Measurements from ENCODE around the gene FBXW12.
A peak's percentile ranks its signal among the peaks of the same experiment; 100 is the strongest.
"Not testable (repeated sequence)": the region's sequence is repeated elsewhere in the genome, so short reads cannot be mapped to it uniquely, and the experiment has no call there.

Gene FBXW12

DNA sequence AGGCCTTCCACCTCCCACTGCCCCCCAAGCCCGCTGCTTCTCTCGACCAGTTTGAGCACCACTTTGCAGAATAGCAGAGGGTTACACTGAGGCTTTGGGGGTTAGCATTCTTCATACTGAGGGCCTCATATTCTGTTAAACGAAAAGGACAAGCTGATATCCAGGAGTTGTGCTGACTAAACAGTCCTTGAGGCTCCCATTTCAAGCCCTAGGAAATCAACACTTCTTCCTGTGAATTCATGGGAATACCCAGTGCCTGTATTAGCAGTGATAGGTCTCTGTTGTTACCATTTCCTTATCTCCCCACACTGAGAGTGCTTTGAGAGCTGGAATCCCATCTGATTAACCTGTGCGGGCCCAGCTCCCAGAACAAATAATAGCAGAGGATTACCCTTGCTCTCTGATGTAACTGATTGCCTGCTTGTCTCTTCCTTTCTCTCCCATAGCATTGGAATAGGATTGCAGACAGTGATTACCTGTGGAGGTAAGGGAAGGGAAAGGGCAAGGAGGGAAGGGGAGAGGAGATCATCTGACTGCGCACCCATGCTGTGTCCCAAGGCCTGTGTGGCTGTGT, 930 bp downstream of the FBXW12 start:
- no peak for DNase-seq

DNA sequence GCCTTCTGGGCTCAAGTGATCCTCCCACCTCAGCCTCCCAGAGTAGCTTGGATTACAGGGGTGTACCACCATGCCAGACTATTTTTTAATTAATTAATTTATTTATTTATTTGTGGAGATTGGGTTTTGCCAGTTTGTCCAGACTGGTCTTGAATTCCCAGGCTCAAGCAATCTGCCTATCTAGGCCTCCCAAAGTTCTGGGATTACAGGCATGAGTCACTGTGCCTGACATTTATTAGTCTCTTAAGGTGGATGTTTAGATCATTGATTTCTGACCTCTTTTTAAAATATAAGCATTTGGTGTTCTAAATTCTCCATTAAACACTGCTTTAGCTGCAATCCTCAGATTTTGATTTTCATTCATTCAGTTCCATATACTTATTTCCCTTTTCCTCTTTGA, 15.6 kb downstream of the FBXW12 start:
- no peak for DNase-seq

DNA sequence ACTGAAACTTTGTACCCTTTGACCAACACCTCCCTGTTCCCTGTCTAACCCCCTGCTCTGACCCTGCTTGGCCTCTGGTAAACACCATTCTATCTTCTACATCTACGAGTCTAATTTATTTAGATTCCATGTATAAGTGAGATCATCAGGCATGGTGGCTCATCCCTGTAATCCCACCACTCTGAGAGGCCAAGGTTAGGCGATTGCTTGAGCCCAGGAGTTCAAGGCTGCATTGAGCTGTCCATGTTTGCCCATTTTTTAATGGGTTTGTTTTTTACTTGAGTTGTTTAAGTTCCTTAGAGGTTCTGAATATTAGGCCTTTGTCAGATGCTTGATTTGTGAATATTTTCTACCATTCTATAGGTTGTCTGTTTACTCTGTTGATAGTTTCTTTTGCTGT, 16.9 kb downstream of the FBXW12 start:
- DNase-seq = no peak

- DNase-seq = no peak
Observed at GRCh38 chr3:48394391-48394790, 22.4 kb downstream of the FBXW12 start.

DNA sequence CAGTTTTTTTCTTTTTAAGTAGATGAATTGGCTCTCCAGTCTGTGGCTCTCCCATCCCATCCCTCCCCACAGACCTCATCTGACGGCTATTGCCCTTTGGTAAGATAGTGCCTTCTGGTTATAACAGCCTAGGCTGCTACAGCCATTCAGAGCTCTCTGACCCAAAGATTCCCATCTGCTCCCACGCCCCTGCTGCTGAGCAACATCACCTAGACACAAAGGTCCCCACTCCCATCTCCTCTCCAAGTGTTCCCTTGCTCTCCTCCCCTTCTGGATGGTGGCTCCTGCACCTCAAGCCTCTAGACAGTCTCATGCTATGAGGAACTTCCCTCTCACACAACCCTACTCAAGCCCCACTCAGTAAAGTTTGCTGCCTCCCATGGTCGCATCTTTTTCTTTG, 23.7 kb downstream of the FBXW12 start:
- no peak for DNase-seq

- DNase-seq = no peak
Observed at GRCh38 chr3:48397767-48398681, 26.0 kb downstream of the FBXW12 start.

GRCh38 chr3:48398701-48399386, 26.8 kb downstream of the FBXW12 start:
- no peak for DNase-seq

DNA sequence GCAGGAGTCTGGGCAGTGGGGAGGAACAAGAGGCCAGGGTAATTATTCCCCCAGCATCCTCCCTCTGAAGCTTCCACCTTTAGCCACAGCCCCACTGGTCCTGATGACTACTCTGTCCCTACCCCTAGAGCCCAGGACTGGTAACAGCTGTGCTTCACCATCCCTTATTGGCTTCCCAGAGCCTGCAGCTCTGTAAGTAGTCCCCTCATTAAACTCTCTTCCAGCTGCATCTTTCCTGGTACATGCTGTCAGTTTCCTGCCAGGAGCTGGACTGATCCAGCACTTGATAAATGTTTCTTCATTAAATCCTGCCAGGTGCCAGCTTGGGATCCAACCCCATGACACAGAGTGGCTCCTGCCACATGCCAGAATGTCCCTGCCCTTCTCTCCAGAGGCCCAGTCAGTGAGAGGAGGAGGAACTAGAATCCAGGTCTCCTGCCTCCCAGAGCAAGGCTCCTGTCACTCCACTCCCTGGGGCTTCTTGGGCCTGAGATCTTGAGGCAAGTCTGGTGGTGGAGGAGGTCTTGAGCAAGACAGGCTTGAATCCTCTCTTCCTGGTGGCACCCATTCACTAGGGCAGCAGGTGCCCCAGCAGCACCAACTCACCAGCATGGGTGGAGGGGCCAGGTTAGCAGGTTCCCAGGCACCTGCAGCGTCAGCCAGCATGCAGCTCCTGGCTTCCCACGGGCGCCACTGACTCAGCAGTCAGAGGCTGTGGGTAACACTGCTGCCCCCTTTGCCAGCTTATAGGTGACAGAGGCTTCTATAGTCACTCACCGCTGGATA, 27.6 kb downstream of the FBXW12 start:
- DNase-seq = no peak

GRCh38 chr3:48400824-48401433, 28.9 kb downstream of the FBXW12 start:
- peak; percentile 85 for DNase-seq

DNA sequence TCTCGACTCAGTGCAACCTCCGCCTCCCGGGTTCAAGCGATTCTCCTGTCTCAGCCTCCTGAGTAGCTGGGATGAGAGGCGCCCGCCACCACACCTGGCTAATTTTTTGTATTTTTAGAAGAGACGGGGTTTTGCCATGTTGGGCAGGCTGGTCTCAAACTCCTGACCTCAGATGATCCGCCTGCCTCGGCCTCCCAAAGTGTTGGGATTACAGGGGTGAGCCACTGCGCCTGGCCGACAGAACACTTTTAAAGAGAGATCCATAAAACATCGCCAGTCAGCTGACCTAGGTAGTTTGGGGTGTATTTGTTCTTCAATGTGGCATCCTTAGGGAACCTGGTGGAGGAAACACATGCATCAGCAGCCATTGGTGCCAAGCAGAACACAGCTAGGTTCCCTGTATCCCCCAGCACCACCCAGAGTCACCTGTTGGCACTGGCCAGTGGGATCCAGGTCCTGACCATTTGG, 29.4 kb downstream of the FBXW12 start:
- not testable (repeated sequence) for DNase-seq

DNA sequence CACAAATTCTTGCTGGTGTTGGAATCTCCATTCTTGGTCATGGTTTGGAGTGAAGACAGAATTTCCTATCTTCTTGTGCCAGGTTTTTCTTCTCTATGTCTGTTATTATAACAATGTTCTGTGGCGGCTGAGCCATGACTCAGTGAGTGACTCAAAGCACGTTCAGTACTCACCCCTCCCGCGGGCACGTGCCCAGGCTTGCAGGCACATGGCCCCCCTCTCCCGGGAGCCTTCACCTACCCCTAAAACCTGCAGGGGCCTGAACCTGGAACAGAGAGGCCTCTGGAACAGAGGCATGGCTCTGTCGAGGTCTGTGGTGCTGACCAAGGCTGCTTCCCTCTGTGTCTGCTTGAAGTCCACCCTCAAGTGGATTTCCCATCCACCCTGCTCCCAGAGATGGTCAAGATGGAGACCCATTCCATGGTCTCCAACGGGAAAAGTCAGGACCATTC, 30.3 kb downstream of the FBXW12 start:
- DNase-seq = no peak

- no peak for DNase-seq
Observed at GRCh38 chr3:48402907-48403306, 30.9 kb downstream of the FBXW12 start.

DNA sequence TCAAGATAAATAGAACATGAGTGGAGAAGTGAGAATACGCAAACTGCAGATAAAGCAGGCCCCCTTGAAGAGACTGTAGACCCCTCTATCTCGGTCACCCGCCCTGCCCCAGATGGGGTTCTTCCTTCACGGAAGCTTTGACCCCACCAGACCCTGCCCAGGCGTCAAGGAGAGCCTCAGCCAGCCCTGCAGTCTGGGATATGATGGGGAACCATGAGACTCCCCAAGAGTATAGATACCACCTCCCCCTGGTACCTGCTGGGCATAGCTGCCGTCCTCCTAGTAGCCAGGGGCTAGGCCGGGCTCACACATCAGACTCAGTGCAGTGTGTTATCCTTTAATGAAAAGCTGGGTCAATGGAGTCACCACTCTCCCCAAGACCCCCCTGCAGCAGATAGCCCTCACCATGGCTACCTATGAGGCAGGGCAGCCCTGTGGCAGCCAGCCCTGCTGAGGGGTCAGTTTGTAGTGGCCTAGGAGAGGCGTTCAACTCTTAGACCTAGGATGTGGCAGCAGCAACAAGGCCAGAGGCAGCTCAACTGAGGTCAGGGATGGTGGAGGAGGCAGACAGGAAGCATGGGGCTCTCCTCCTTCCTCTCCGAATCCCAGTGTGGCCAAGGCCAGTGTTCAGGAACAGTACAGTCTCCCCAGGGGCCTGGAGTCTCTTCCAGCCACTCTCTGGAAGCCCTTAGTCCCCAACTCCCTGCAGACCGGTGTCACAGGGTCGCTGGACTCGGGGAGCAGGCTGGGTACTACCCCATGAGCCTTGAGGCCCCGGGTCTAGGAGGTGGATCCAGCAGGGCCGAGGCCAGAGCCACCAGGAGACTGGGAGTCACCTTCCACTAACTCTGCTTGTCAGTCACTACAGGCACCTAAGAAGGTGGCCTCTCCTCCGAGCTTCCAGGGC, 31.8 kb downstream of the FBXW12 start:
- DNase-seq = no peak

GRCh38 chr3:48404440-48405342, 32.7 kb downstream of the FBXW12 start:
- no peak for DNase-seq

DNA sequence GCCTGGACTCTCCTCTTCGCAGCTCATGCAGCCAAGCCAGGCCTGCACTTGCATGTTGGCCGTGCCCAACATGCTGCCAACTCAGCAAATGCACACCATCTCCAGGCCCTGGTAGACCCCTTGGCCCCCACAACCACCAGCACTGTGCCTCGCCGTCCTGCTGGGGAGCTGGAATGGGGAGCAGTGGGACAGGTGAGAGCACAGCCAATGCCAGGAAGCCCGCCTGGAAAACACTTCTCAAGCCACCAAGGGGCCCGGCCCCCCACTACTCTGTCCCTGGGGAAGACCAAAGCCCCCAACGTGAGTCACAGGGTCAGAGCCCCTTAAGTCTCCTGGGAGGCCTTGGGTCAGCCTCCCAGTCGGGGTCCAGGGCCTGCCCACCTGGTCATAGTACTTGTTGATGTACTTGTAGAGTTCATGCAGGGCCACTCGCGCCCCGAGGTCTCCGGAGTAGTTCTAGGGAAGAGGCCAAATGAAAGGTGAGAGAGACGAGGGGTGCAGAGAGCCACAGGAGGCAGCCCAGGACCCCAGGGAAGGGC, 33.4 kb downstream of the FBXW12 start:
- no peak for DNase-seq

DNA sequence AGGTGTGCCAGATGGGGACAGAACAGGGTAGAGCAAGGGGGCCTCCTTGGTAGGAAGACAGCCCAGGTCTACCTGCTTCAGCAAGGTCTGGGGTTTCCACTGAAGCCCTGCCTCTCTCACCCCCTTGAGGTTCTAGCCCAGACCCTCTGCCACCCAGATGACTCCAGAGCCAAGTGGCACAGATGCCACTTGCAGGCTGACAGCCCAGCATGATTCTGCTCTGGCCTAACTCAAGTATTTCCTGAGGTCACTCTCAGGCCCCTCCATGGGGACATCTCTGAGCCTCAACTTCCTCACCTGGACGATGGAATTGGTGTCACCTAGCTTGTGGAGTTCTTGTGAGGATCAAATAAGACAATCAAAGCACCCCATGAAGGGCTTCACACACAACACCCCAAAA, 34.0 kb downstream of the FBXW12 start:
- DNase-seq = no peak

DNA sequence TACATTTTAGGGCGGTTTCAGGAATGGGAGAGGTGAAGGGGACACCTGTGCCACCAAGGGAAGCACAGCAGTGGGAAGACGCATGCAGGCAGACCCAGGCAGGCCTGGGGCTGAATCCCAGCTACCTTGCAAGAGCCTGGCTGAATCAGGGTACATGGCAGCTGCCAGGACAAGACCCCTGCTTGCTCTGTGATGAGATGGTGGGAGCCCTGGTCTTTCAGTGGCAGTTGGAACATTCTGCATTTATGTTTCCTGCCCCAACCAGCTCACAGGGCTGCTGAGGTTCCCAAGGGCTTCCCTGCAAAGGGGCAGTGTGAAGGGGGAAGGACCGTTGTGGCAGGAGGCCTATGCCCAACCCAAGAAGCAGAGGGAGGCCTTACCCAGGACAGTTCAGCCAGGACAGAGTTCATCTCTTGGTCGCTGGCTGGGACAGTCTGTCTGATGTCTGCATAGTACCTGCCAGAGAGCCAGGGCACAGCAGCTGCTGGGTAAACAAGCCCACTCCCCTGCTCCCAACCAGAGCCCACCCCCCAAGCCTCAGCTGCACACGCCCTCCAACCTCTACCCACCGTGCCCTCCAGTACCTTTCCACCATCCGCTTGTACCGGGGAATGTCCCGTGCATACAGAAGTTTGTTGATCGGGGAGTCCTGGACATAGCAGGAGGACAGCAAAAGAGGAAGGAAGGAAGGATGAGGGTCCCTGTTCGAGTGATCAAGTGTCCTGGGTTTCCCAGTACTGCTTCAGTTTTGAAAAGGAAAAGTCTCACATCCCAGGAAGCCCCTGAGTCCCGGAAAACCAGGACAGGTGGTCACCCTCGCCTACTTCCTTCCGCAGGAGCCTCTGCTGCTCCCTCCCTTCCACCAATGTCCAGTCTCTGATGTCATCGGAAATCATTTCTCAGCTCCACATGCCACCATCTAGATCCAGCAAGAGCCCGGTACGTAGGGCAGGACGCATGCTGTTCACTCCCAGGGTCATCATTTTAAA, 34.7 kb downstream of the FBXW12 start:
- DNase-seq = no peak

GRCh38 chr3:48407542-48408099, 35.6 kb downstream of the FBXW12 start:
- no peak for DNase-seq
